HCT116 (cell line): Measurements from ENCODE around the gene TMEM203. TPM values are rescaled to one million over a fixed set of nuclear protein-coding genes. Genes with fewer than 3 reads are reported as not detected.

Experiments
- ATAC-seq: fragments of 200-7000 bp; cut with Tn5 transposase; 2 replicates; pipeline ENCODE4 v1.9.1; 2020; ENCODE audit warnings: mild to moderate bottlenecking, moderate library complexity
- BruUV-seq: library from RNA; stranded (reverse); fragments of 400-500 nt; replicated peaks from 2 replicates; lab custom pipeline; 2021; lab: Mats Ljungman, UMichigan
- CTCF ChIA-PET: fragments of 300-600 bp; sonication (Branson Sonifier 250); formaldehyde crosslinking; loops from one replicate; lab custom pipeline; 2021; ENCODE audit warnings: antibody characterized with exemption; lab: Charles Lee
- POLR2A ChIA-PET: fragments of 300-600, 350-600 bp; sonication (Branson Sonifier 250); formaldehyde crosslinking; loops from one replicate; lab custom pipeline; 2021; ENCODE audit warnings: antibody characterized with exemption; lab: Charles Lee
- RAD21 ChIA-PET, 2 experiments: fragments of 300-600 bp; sonication (Branson Sonifier 250); formaldehyde crosslinking; loops; one replicate each; lab custom pipeline; 2023; ENCODE audit warnings: low total read pairs in 2 of 2; ENCODE audit not compliant: uncharacterized antibody in 2 of 2, unreplicated experiment in 2 of 2, low non-redundant PET in 1 of 2; lab: Charles Lee
- DNase-seq: peaks from one replicate; pipeline ENCODE4 v3.0.0-alpha.2; 2010; ENCODE audit warnings: low read depth, low spot score
- H2AFZ ChIP-seq: fragments of 200-600 bp; shearing (Covaris generic), sonication (generic); 2 replicates; pipeline ENCODE4 v1.6.1; 2017; ENCODE audit warnings: low read depth, mixed run types, mixed read lengths, antibody characterized with exemption, low read length; ENCODE audit not compliant: poor library complexity, severe bottlenecking
- H3K27ac ChIP-seq: 2 replicates; pipeline ENCODE4 v1.5.1; 2012; ENCODE audit warnings: low read depth, low read length
- H3K27me3 ChIP-seq: fragments of 200-600 bp; sonication (generic); 2 replicates; pipeline ENCODE4 v1.6.1; 2016; ENCODE audit warnings: mixed run types, low read length, mixed read lengths; ENCODE audit not compliant: insufficient read depth
- H3K36me3 ChIP-seq, 2 experiments: fragments of 200-500 bp in 1 of 2; fragments of 200-600 bp in 1 of 2; sonication (Bioruptor generic) in 1 of 2; sonication (generic) in 1 of 2; 2 replicates each; pipeline versions ENCODE4 v1.5.1 to v1.6.1; 2014 to 2016; ENCODE audit warnings: low read length in 2 of 2, inconsistent platforms in 1 of 2, mixed read lengths in 1 of 2, mixed run types in 1 of 2; ENCODE audit not compliant: insufficient read depth in 2 of 2, control insufficient read depth in 1 of 2
- H3K4me1 ChIP-seq, 2 experiments: fragments of 200-600 bp in 1 of 2; sonication (generic) in 1 of 2; 2 replicates each; pipeline versions ENCODE4 v1.5.1 to v1.6.1; 2012 to 2017; ENCODE audit warnings: low read length in 2 of 2, inconsistent platforms in 1 of 2, mild to moderate bottlenecking in 1 of 2, mixed read lengths in 1 of 2, mixed run types in 1 of 2, moderate library complexity in 1 of 2; ENCODE audit not compliant: insufficient read depth in 2 of 2, control insufficient read depth in 1 of 2
- H3K4me2 ChIP-seq: fragments of 200-600 bp; sonication (generic); 2 replicates; pipeline ENCODE4 v1.6.1; 2017; ENCODE audit warnings: mixed run types, low read length, mixed read lengths
- H3K4me3 ChIP-seq, 2 experiments: fragments of 200-600 bp in 1 of 2; sonication (generic) in 1 of 2; replicated peaks in 1 of 2; 2 replicates each; pipeline ENCODE4 v1.5.1; 2011 to 2016; ENCODE audit warnings: low read length in 2 of 2, control low read depth in 1 of 2, low read depth in 1 of 2, mild to moderate bottlenecking in 1 of 2, mixed read lengths in 1 of 2, mixed run types in 1 of 2
- H3K79me2 ChIP-seq: fragments of 200-600 bp; sonication (generic); 2 replicates; pipeline ENCODE4 v1.6.1; 2017; ENCODE audit warnings: mild to moderate bottlenecking, mixed run types, low read length, moderate library complexity, mixed read lengths; ENCODE audit not compliant: insufficient read depth
- H3K9ac ChIP-seq: fragments of 200-600 bp; sonication (generic); 2 replicates; pipeline ENCODE4 v1.6.1; 2016; ENCODE audit warnings: low read length, mixed read lengths
- H3K9me2 ChIP-seq: fragments of 200-600 bp; sonication (generic), shearing (Covaris generic); 2 replicates; pipeline ENCODE4 v1.6.1; 2017; ENCODE audit warnings: mixed run types, mild to moderate bottlenecking, moderate library complexity; ENCODE audit not compliant: insufficient read depth
- H3K9me3 ChIP-seq, 2 experiments: fragments of 200-500 bp in 1 of 2; fragments of 200-600 bp in 1 of 2; sonication (Bioruptor generic) in 1 of 2; sonication (generic) in 1 of 2; 2 replicates each; pipeline ENCODE4 v1.6.1; 2014 to 2017; ENCODE audit warnings: low read length in 2 of 2, mixed read lengths in 2 of 2, inconsistent platforms in 1 of 2, low read depth in 1 of 2, mild to moderate bottlenecking in 1 of 2, mixed run types in 1 of 2, moderate library complexity in 1 of 2; ENCODE audit not compliant: control insufficient read depth in 1 of 2, insufficient read depth in 1 of 2
- H4K20me1 ChIP-seq: fragments of 200-600 bp; sonication (generic), shearing (Covaris generic); 2 replicates; pipeline ENCODE4 v1.6.1; 2017; ENCODE audit warnings: mixed run types, mild to moderate bottlenecking, moderate library complexity; ENCODE audit not compliant: insufficient read depth
- ATF3 ChIP-seq: IDR thresholded peaks from 2 replicates; pipeline ENCODE4 v1.6.1; 2012
- EGR1 ChIP-seq: IDR thresholded peaks from 2 replicates; pipeline ENCODE4 v1.6.1; 2012; ENCODE audit warnings: low read depth
- ELF1 ChIP-seq: IDR thresholded peaks from 2 replicates; pipeline ENCODE4 v1.6.1; 2012; ENCODE audit warnings: low read depth, borderline replicate concordance
- EZH2phosphoT487 ChIP-seq: fragments of 200-600 bp; IDR thresholded peaks from 2 replicates; pipeline ENCODE4 v1.6.1; 2018; ENCODE audit warnings: antibody characterized with exemption, borderline replicate concordance
- FOSL1 ChIP-seq: IDR thresholded peaks from 2 replicates; pipeline ENCODE4 v1.6.1; 2012; ENCODE audit warnings: low read depth
- POLR2AphosphoS5 ChIP-seq: IDR thresholded peaks from 2 replicates; pipeline ENCODE4 v1.6.1; 2011; ENCODE audit warnings: mild to moderate bottlenecking, low read depth, low read length, moderate library complexity
- REST ChIP-seq: IDR thresholded peaks from 2 replicates; pipeline ENCODE4 v1.6.1; 2012; ENCODE audit warnings: low read depth
- TCF7L2 ChIP-seq: IDR thresholded peaks from 2 replicates; pipeline ENCODE4 v1.7.0; 2011; ENCODE audit warnings: borderline replicate concordance, inconsistent platforms; ENCODE audit not compliant: insufficient read depth, insufficient read length; ENCODE audit errors: extremely low read depth
- YY1 ChIP-seq: IDR thresholded peaks from 2 replicates; pipeline ENCODE4 v1.6.1; 2011; ENCODE audit warnings: low read length, low read depth, moderate library complexity, mild to moderate bottlenecking; ENCODE audit not compliant: insufficient replicate concordance; ENCODE audit errors: extremely low read depth
- ZBTB33 ChIP-seq: IDR thresholded peaks from 2 replicates; pipeline ENCODE4 v1.6.1; 2011; ENCODE audit warnings: mild to moderate bottlenecking, low read length, moderate library complexity; ENCODE audit not compliant: insufficient replicate concordance; ENCODE audit errors: extremely low read depth
- ZFX ChIP-seq: fragments of 450-650 bp; IDR thresholded peaks from 2 replicates; pipeline ENCODE4 v1.6.1; 2017
- intact Hi-C: fragments of 100-400 bp; cut with micrococcal nuclease; formaldehyde crosslinking; loops from 2 replicates; pipeline ENCODE4 v1.10.0; 2022
- total RNA-seq: library from RNA; stranded (reverse); gene quantifications from one replicate; pipeline ENCODE4 v1.2.1, GENCODE V29; 2021; ENCODE audit not compliant: unreplicated experiment

Gene TMEM203
- total RNA-seq, 1 experiment from 2014 or later, result 45.0 TPM

- no peak for TF ChIP-seq ZBTB33
- no peak for TF ChIP-seq POLR2AphosphoS5
Measured at GRCh38 chr9:137228968-137229896, 23.8 kb upstream of the TMEM203 start (continued).

- Histone ChIP-seq H3K9me2 (no peaks in the 10 kb centered on the region), H3K36me3 (no peaks in the 10 kb centered on the region), H3K27ac (peak overlapping the region; percentile 43; the same call in 1 of the 2 replicates), H2AFZ (no peak overlapping the region), H4K20me1 (no peaks in the 10 kb centered on the region)
- RAD21 ChIA-PET, result interaction anchor here in 1 of 2 experiments (1.6 kb wide), 1 partner anchor 110 kb away, joined by 3 read pairs; no protein-coding TSS in a partner anchor
- intact Hi-C loops, result loop anchor here (5.0 to 10.0 kb wide), 3 partner anchors 41 to 444 kb away; partner anchors contain the start of genes ANAPC2, NPDC1 and SSNA1
- BruUV-seq, result no TSS peak
- no peak for TF ChIP-seq EGR1
- no peak for TF ChIP-seq ATF3
- no peak for TF ChIP-seq YY1
- TF ChIP-seq ELF1, result no peak
- no peak for TF ChIP-seq REST
- no peak for TF ChIP-seq ZFX
- no peak for TF ChIP-seq TCF7L2
- no peak for TF ChIP-seq EZH2phosphoT487
- no peak for TF ChIP-seq FOSL1
- TF ChIP-seq, all 23 proteins: peak for 0
- H3K4me3 ChIP-seq, result no peak overlapping the region
- peaks cover 44 to 60% of the 10 kb centered on the region in 2 experiments for H3K4me1 ChIP-seq
- no peak overlapping the region for H3K4me2 ChIP-seq
- no peaks in the 10 kb centered on the region for H3K9me3 ChIP-seq
- H3K79me2 ChIP-seq, result no peaks in the 10 kb centered on the region
- ChIA-PET POLR2A (interaction anchor here (1.4 to 2.5 kb wide), 2 partner anchors 8 to 12 kb away, joined by 3 to 16 read pairs; partner anchors contain the start of gene TUBB4B), CTCF (interaction anchor here (1.5 to 4.7 kb wide), 3 partner anchors 9 to 33 kb away, joined by 4 to 43 read pairs (median 10); no protein-coding TSS in a partner anchor)
- H3K27me3 ChIP-seq, result no peaks in the 10 kb centered on the region
- DNase-seq, result no peak
- no peak for ATAC-seq
- no peak overlapping the region for H3K9ac ChIP-seq
Measured at GRCh38 chr9:137228506-137228967, 23.1 kb upstream of the TMEM203 start.
